ENCODE results near the gene SLC31A1.

DNA sequence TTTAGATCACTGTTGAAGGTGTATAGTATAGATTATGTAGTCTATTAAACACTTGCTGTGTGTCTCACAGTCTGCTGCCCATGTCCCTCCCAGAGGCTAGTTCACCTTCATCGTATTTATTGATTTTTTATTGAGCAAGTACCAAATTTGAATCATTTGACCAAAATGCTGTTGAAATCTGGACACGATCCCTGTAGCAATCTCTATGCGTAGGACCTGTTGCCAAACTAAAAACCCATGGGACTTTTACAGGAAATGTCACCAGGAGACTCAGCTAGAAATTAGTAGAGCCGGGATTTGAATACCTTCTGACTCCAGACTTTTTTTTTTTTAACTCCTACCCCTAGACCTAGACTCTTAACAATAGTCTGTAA lies 17.5 kb downstream of the SLC31A1 start:
- no peak for TF ChIP-seq CTCF (IDR thresholded peaks at IDR 0.05 in 8 of 11, conservative IDR thresholded peaks at IDR 0.05 in 3 of 11)
- TF ChIP-seq POLR2AphosphoS5 (IDR thresholded peaks at IDR 0.05) = no peak
- no peak for TF ChIP-seq POLR2A (IDR thresholded peaks at IDR 0.05)
